SU-DHL-6 (cell line): ENCODE results near the gene UQCRQ.

Source experiments
- CTCF ChIP-seq: fragments of 200-600 bp; sonication (generic); IDR thresholded peaks from one replicate; pipeline ENCODE4 v1.5.1; 2017; ENCODE audit warnings: antibody characterized with exemption, mild to moderate bottlenecking, low read length, moderate library complexity; ENCODE audit not compliant: insufficient read depth, poor library complexity, severe bottlenecking
- EZH2phosphoT487 ChIP-seq: fragments of 200-600 bp; sonication (generic), shearing (Covaris generic); conservative IDR thresholded peaks from 2 replicates; pipeline ENCODE4 v1.6.1; 2018; ENCODE audit warnings: mild to moderate bottlenecking, antibody characterized with exemption, low read length, moderate library complexity, mixed read lengths

GRCh38 chr5:132905938-132906337 lies 39.5 kb downstream of the UQCRQ start:
- TF ChIP-seq CTCF (no peak), EZH2phosphoT487 (no peak)
